Cardiac septum (tissue), 1 donor: ENCODE data around the gene CPEB4. TPM values are rescaled to one million over a fixed set of nuclear protein-coding genes. Genes with fewer than 3 reads are reported as not detected.

Source experiments
- DNase-seq: peaks from one replicate; pipeline ENCODE4 v3.0.0-alpha.2; 2020; ENCODE audit warnings: low spot score
- intact Hi-C: fragments of 100-400 bp; cut with DNase I; formaldehyde crosslinking; loops from one replicate; pipeline ENCODE4 v1.14.0; 2022
- total RNA-seq: library from RNA; stranded (reverse); fragmentation: NEBNext Ultra II Directional; extraction: Animal tissue kit (Norgen Biotek cat#: 25700); gene quantifications from one replicate; pipeline ENCODE4 v1.2.1, GENCODE V29; 2021
- donor health status: DM: no; HTN: no; CAD: no.

The CPEB4 gene
- total RNA-seq, 1 donor from 2014 or later, result 187 TPM

- intact Hi-C loops, result no loop called here
These were observed 16.0 kb downstream of the CPEB4 start for GRCh38 chr5:173904151-173904550.

DNA sequence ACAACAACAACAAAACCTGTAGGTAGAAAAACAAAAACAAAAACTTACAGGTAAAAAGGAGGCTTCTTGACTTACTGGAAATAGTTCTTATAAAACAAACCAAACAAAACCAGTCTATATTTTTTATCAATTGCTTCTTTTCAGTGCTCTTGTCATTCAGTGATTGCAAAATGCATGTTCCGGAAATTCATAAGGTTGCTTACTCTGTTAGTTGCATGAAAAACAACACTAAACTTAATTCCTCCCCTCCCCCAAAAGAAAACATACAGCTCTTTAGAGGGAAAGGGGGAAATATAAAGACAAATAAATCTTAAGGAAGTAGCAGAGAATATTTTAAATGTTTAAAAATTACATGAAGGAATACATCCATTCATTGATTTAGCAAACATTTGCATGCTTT lies 19.1 kb downstream of the CPEB4 start:
- intact Hi-C loops, result no loop called here

More at GRCh38 chr5:173904151-173904550, 16.0 kb downstream of the CPEB4 start:
- DNase-seq, result no peak

GRCh38 chr5:173907686-173908371 lies 19.7 kb downstream of the CPEB4 start:
- intact Hi-C loops, result loop anchor here (2.0 kb wide), 1 partner anchor 13 kb away; no protein-coding TSS in a partner anchor
- no peak for DNase-seq

More for the DNA sequence above, 19.1 kb downstream of the CPEB4 start:
- no peak for DNase-seq

- intact Hi-C loops, result loop anchor here (2.0 kb wide), 1 partner anchor 14 kb away; no protein-coding TSS in a partner anchor
These were observed 21.1 kb downstream of the CPEB4 start for GRCh38 chr5:173909199-173909598.

DNA sequence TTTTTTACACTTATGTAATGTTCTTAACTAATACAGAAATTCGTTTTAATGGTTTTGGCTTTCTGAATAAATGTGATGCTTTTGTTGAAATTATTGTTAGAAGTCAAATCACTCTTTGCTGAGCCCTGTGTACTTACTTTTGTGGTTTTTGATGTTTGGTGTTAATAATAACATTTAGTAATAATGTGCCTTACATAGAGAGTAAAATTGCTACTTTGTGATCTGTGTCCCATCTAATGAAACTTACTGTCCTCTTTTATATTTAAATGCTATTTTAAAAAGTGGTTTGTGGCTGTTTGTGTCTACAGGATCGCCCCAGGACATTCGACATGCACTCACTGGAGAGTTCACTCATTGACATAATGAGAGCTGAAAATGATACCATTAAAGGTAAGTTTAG lies 22.1 kb downstream of the CPEB4 start:
- intact Hi-C loops, result no loop called here
- no peak for DNase-seq

More at GRCh38 chr5:173909199-173909598, 21.1 kb downstream of the CPEB4 start:
- DNase-seq, result no peak

- DNase-seq, result no peak
- intact Hi-C loops, result no loop called here
These were observed 23.5 kb downstream of the CPEB4 start for GRCh38 chr5:173911623-173912022.

GRCh38 chr5:173913686-173914321 lies 25.7 kb downstream of the CPEB4 start:
- intact Hi-C loops, result no loop called here
- DNase-seq, result no peak

GRCh38 chr5:173915310-173916014 lies 27.3 kb downstream of the CPEB4 start:
- intact Hi-C loops, result no loop called here
- no peak for DNase-seq

DNA sequence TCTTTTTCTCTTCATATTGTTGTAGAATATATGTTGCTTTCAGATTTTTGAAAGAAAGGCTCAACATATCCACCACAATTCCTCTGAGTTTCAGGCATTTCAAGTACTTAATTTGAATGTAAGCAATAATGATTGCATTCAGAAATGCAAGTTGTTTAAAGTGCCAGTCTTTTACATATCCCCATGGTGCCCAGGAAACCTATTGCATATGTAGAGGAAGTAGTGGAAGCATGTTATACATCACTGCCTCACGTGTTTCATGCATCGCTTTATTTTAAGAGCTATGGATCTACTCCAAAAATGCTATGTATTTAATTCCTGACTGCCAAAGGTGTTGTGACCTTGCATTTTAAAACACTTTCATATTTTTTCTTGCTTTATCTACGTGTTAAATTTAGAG lies 28.1 kb downstream of the CPEB4 start:
- intact Hi-C loops, result no loop called here
- DNase-seq, result no peak

GRCh38 chr5:173917788-173918786 lies 29.9 kb downstream of the CPEB4 start:
- intact Hi-C loops, result no loop called here
- DNase-seq, result peak; percentile 85

DNA sequence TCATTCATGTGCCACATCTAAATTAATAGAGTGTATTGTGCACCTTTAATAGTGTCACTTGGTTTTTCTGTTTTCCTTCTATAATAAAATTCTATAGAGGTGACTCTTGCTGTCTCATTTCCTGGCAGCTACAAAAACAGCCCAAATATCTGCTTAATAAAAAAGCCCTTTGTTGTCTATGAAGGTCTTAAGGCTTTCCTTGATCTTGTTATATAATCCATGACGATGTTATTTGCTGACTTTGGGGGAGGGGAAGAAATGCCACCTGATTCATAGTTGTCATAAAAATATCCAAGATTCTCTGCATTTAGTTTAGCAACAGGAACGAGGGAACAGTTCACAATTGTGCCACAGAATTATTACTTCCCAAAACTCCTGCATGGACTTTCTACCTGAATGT lies 31.3 kb downstream of the CPEB4 start:
- intact Hi-C loops, result no loop called here
- no peak for DNase-seq

GRCh38 chr5:173920024-173920753 lies 32.0 kb downstream of the CPEB4 start:
- DNase-seq, result no peak
- intact Hi-C loops, result loop anchor here (5.0 kb wide), 2 partner anchors 52 to 153 kb away; no protein-coding TSS in a partner anchor

- intact Hi-C loops, result loop anchor here (5.0 kb wide), 2 partner anchors 51 to 154 kb away; no protein-coding TSS in a partner anchor
- no peak for DNase-seq
These were observed 32.9 kb downstream of the CPEB4 start for GRCh38 chr5:173920866-173921555.

DNA sequence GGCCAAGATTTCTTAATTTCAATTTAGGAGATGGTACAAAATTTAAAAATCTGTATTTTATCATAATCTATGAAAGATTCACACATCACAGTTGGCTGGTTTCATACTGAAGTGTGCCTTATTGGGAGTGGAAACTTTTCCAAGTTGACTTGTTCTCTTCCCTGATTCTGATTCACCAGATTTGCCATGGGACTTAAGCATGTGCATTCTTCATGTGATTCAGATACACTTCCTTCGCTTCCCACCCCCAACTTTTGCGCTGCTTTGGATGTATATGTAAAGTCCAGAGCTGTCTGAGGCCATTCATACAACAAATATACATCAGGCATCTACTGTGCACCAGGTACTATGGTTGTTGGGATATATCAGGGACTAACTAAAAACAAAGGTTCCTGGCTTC lies 34.4 kb downstream of the CPEB4 start:
- intact Hi-C loops, result loop anchor here (2.0 to 5.0 kb wide), 3 partner anchors 32 to 155 kb away; no protein-coding TSS in a partner anchor
- DNase-seq, result no peak

DNA sequence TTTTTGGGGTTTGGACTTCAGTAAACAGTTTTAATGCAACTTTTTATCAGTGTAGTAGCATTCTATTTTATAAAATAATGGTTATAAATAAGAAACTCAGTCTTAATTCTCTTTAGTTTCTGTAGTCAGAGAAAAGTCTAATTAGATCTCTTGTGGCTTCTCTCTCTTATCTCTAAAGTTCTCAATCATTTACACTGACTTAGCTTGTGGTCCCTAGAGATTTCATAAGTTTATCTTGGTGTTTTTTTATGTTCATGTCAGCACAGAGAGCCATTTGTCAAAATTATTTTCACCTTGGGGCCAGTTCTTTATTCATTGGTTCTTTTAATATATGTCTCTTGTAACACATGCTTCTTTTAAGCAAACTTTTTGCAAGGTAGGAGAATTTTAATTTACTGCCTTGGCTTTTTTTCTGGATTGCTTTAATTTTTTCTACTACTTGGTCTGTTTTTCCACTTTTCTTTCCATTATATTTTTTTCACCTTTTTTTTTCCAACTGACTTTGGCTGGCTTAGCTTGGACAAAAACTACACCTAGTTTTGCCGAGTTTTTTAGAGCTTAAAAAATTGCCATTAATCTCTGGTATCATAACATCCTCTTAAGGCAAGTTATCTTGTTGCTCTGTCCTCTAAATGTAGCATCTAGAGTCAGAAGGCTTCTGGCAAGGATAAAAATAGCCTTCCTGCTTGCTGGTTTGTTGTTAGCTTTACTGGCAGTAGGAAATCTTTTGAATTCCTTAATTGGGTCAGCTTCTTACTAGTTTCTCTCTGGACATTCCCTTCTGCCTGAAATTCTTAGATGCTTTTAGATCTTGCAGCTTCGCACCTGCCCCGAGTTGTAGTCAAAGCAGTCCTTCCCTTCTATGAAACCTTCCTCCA lies 35.3 kb downstream of the CPEB4 start:
- intact Hi-C loops, result loop anchor here (2.0 to 5.0 kb wide), 3 partner anchors 33 to 156 kb away; no protein-coding TSS in a partner anchor
- no peak for DNase-seq

- intact Hi-C loops, result loop anchor here (5.0 kb wide), 2 partner anchors 47 to 158 kb away; no protein-coding TSS in a partner anchor
- DNase-seq, result no peak
These were observed 36.8 kb downstream of the CPEB4 start for GRCh38 chr5:173924899-173925298.
